HepG2 (cell line): Measurements from ENCODE around the gene ZBTB2. TPM values are rescaled to one million over a fixed set of nuclear protein-coding genes. Genes with fewer than 3 reads are reported as not detected.

Source experiments
- GFI1 ChIP-seq: sonication (generic); formaldehyde crosslinking; IDR thresholded peaks from 2 replicates; pipeline ENCODE4 v1.5.0; 2020; ENCODE audit warnings: missing genetic modification reagents, mild to moderate bottlenecking, borderline replicate concordance
- KDM6A ChIP-seq: IDR thresholded peaks from 2 replicates; pipeline ENCODE4 v1.6.1; 2016; ENCODE audit warnings: low read depth
- POLR2AphosphoS2 ChIP-seq: IDR thresholded peaks from 2 replicates; pipeline ENCODE4 v1.6.1; 2011; ENCODE audit warnings: low read depth, low read length, improper control_type of control experiment
- RBFOX2 ChIP-seq: fragments of 200-400 bp; formaldehyde crosslinking; IDR thresholded peaks from 2 replicates; pipeline ENCODE4 v1.6.1; 2017; ENCODE audit warnings: low read depth, mild to moderate bottlenecking, low read length
- RNF2 ChIP-seq: fragments of 450-650 bp; conservative IDR thresholded peaks from 2 replicates; pipeline ENCODE4 v1.6.1; 2016; ENCODE audit warnings: low read depth
- ZNF205 ChIP-seq: IDR thresholded peaks from 2 replicates; pipeline ENCODE4 v1.6.1; 2018; ENCODE audit warnings: missing biosample characterization, missing genetic modification reagents
- ZNF513 ChIP-seq: sonication (generic); formaldehyde crosslinking; conservative IDR thresholded peaks from 2 replicates; pipeline ENCODE4 v1.5.0; 2020; ENCODE audit warnings: missing genetic modification reagents
- polyA plus RNA-seq, 8 experiments: library from polyadenylated mRNA; depleted of rRNA in 3 of 8; stranded (reverse) in 7 of 8; unstranded in 1 of 8; fragments of >200 nt; fragmentation: Illumina TruSeq in 4 of 8; extraction: Trizol in 4 of 8; gene quantifications; 2 replicates each; pipeline versions ENCODE4 v1.2.1 to v1.2.3, GENCODE V29; 2011 to 2016; ENCODE audit warnings: low read depth in 4 of 8, missing spikeins in 1 of 8, mixed read lengths in 1 of 8; ENCODE audit not compliant: insufficient read depth in 1 of 8
- total RNA-seq, 5 experiments: library from RNA; depleted of rRNA; stranded (reverse); fragments of >200 nt; fragmentation: Illumina TruSeq; extraction: Trizol; gene quantifications; 2 replicates each; pipeline ENCODE4 v1.2.3, GENCODE V29; 2016; ENCODE audit warnings: low read depth in 1 of 5
- TF ChIP-seq, protein P1 (sequence below): sonication (generic); formaldehyde crosslinking; IDR thresholded peaks from 2 replicates; pipeline ENCODE4 v1.4.0; 2020; ENCODE audit warnings: mild to moderate bottlenecking, missing genetic modification reagents, borderline replicate concordance
- TF ChIP-seq, protein P2 (sequence below), 2 experiments: sonication (generic) in 1 of 2; formaldehyde crosslinking in 1 of 2; IDR thresholded peaks; 2 replicates each; pipeline versions ENCODE4 v1.4.0 to v1.6.1; 2016 to 2020; ENCODE audit warnings: borderline replicate concordance in 1 of 2, low read depth in 1 of 2, mild to moderate bottlenecking in 1 of 2, missing genetic modification reagents in 1 of 2
- TF ChIP-seq, protein P3 (sequence below): fragments of 450-650 bp; IDR thresholded peaks from 2 replicates; pipeline ENCODE4 v1.6.1; 2017; ENCODE audit warnings: mild to moderate bottlenecking

ZBTB2 gene
- total and polyA plus RNA-seq, 2 of the 13 experiments (the other 11 are each of a cell fraction or from before 2014, with no cell fraction given) = 15.4 to 22.8 TPM

DNA sequence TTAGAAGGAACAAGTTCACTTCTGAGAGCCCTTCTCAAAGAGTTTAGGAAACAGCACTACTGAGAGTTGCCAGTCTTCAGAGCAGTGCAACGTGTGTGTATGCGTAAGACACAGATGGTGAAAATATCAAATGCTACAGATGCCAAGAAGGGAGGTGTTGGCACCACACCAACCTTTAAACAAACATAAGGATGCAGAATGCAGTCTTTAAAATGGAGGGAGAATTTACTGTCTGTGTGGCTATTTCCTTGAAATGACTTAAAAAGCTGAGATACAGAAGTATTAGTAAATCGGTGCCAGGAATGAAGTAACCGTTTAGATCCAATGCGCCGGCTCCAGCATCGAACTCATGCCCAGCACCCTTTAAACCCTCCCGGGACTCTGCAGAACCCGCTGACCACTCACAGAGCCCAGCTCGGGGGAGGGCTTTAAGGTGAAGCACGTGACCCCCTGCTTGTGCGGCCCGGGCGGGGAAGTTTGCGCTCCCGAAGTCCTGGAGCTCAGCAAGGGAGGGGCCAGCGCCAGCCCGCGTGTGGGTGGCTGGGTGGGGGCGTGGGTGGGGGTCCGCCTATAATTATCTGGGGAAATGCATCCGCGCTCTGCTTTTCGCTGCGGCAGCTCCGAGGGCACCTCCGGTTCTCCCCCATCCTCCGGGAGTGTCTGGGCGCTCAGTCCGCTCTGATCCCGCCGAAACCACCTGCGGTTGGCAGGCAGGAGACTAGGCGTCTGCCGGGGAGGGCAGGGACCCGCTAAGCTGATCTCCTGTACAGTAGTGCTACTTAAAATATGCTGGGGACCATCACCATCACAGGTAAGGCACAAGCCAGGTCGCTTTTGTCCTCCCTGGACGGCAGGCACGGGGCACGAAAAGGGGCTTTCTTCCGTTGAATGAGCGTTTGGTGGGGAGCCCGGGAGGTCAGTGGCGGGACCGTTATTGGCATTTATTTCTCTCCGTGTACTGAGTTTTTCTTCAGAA lies 66.0 kb downstream of the ZBTB2 start (continued):
- TF ChIP-seq, protein P1, sequence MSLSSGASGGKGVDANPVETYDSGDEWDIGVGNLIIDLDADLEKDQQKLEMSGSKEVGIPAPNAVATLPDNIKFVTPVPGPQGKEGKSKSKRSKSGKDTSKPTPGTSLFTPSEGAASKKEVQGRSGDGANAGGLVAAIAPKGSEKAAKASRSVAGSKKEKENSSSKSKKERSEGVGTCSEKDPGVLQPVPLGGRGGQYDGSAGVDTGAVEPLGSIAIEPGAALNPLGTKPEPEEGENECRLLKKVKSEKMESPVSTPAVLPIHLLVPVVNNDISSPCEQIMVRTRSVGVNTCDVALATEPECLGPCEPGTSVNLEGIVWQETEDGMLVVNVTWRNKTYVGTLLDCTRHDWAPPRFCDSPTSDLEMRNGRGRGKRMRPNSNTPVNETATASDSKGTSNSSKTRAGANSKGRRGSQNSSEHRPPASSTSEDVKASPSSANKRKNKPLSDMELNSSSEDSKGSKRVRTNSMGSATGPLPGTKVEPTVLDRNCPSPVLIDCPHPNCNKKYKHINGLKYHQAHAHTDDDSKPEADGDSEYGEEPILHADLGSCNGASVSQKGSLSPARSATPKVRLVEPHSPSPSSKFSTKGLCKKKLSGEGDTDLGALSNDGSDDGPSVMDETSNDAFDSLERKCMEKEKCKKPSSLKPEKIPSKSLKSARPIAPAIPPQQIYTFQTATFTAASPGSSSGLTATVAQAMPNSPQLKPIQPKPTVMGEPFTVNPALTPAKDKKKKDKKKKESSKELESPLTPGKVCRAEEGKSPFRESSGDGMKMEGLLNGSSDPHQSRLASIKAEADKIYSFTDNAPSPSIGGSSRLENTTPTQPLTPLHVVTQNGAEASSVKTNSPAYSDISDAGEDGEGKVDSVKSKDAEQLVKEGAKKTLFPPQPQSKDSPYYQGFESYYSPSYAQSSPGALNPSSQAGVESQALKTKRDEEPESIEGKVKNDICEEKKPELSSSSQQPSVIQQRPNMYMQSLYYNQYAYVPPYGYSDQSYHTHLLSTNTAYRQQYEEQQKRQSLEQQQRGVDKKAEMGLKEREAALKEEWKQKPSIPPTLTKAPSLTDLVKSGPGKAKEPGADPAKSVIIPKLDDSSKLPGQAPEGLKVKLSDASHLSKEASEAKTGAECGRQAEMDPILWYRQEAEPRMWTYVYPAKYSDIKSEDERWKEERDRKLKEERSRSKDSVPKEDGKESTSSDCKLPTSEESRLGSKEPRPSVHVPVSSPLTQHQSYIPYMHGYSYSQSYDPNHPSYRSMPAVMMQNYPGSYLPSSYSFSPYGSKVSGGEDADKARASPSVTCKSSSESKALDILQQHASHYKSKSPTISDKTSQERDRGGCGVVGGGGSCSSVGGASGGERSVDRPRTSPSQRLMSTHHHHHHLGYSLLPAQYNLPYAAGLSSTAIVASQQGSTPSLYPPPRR = no peak
- TF ChIP-seq, protein P2, sequence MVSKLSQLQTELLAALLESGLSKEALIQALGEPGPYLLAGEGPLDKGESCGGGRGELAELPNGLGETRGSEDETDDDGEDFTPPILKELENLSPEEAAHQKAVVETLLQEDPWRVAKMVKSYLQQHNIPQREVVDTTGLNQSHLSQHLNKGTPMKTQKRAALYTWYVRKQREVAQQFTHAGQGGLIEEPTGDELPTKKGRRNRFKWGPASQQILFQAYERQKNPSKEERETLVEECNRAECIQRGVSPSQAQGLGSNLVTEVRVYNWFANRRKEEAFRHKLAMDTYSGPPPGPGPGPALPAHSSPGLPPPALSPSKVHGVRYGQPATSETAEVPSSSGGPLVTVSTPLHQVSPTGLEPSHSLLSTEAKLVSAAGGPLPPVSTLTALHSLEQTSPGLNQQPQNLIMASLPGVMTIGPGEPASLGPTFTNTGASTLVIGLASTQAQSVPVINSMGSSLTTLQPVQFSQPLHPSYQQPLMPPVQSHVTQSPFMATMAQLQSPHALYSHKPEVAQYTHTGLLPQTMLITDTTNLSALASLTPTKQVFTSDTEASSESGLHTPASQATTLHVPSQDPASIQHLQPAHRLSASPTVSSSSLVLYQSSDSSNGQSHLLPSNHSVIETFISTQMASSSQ (IDR thresholded peaks at IDR 0.05; ENCODE audit: low read depth) = no peak
- TF ChIP-seq, protein P2 (CRISPR knock-in tag; IDR thresholded peaks at IDR 0.05; ENCODE audit: borderline replicate concordance) = no peak; the same call in 1 of the 2 replicates
- no peak for TF ChIP-seq RNF2
- 0 out of 2 replicates have a peak, but pooled peaks have one; percentile 7 for TF ChIP-seq ZNF205 (CRISPR knock-in tag)
- TF ChIP-seq KDM6A (CRISPR knock-in tag) = no peak
- TF ChIP-seq, protein P3, sequence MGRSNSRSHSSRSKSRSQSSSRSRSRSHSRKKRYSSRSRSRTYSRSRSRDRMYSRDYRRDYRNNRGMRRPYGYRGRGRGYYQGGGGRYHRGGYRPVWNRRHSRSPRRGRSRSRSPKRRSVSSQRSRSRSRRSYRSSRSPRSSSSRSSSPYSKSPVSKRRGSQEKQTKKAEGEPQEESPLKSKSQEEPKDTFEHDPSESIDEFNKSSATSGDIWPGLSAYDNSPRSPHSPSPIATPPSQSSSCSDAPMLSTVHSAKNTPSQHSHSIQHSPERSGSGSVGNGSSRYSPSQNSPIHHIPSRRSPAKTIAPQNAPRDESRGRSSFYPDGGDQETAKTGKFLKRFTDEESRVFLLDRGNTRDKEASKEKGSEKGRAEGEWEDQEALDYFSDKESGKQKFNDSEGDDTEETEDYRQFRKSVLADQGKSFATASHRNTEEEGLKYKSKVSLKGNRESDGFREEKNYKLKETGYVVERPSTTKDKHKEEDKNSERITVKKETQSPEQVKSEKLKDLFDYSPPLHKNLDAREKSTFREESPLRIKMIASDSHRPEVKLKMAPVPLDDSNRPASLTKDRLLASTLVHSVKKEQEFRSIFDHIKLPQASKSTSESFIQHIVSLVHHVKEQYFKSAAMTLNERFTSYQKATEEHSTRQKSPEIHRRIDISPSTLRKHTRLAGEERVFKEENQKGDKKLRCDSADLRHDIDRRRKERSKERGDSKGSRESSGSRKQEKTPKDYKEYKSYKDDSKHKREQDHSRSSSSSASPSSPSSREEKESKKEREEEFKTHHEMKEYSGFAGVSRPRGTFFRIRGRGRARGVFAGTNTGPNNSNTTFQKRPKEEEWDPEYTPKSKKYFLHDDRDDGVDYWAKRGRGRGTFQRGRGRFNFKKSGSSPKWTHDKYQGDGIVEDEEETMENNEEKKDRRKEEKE = no peak
- TF ChIP-seq POLR2AphosphoS2 = no peak
- TF ChIP-seq GFI1 (CRISPR knock-in tag) = no peak
- no peak for TF ChIP-seq ZNF513
- peak; percentile 56; the same call in 1 of the 2 replicates for TF ChIP-seq RBFOX2
